Peyer's patch (tissue), 4 donors: ENCODE results near the gene KRT33B.

ENCODE experiments used
- CTCF ChIP-seq, 6 experiments: fragments of 450-650 bp in 4 of 6; fragments of 200-600 bp in 2 of 6; sonication (generic) in 1 of 6; IDR thresholded peaks; one replicate each; pipeline ENCODE4 v1.5.1; 2017 to 2019; ENCODE audit warnings: antibody characterized with exemption in 6 of 6, mild to moderate bottlenecking in 3 of 6, moderate library complexity in 1 of 6
- POLR2A ChIP-seq, 2 donors: fragments of 450-650 bp; IDR thresholded peaks; one replicate each; pipeline ENCODE4 v1.5.1; 2017; ENCODE audit warnings: antibody characterized with exemption in 2 of 2, mild to moderate bottlenecking in 2 of 2, moderate library complexity in 2 of 2

GRCh38 chr17:41332239-41332638 is 37.4 kb downstream of the KRT33B start:
- TF ChIP-seq CTCF (IDR thresholded peaks at IDR 0.05) (no peak), POLR2A (IDR thresholded peaks at IDR 0.05) (no peak)
